ENCODE results near the gene SLC15A1.

The SLC15A1 gene

GRCh38 chr13:98782654-98783053 is 30.2 kb upstream of the SLC15A1 start:
- DNase-seq (ENCODE audit: low read depth, low spot score): no peak

GRCh38 chr13:98781905-98782304 is 29.4 kb upstream of the SLC15A1 start:
- no peak overlapping the region for H3K4me3 ChIP-seq (ENCODE audit: low read length)
- DNase-seq (ENCODE audit: low read depth, low spot score): no peak

More at GRCh38 chr13:98782654-98783053, 30.2 kb upstream of the SLC15A1 start:
- no peak overlapping the region for H3K4me3 ChIP-seq (ENCODE audit: low read length)

GRCh38 chr13:98781470-98781869 is 29.0 kb upstream of the SLC15A1 start:
- DNase-seq (ENCODE audit: low read depth, low spot score): no peak
- no peak overlapping the region for H3K4me3 ChIP-seq (ENCODE audit: low read length)

- no peak overlapping the region for H3K4me3 ChIP-seq (ENCODE audit: low read length)
- no peak for DNase-seq (ENCODE audit: low read depth, low spot score)
These were observed 28.6 kb upstream of the SLC15A1 start for GRCh38 chr13:98781045-98781444.

- H3K4me3 ChIP-seq (ENCODE audit: low read length): no peak overlapping the region
- no peak for DNase-seq (ENCODE audit: low read depth, low spot score)
These were observed 28.0 kb upstream of the SLC15A1 start for GRCh38 chr13:98780451-98780850.

GRCh38 chr13:98779695-98780094 is 27.2 kb upstream of the SLC15A1 start:
- DNase-seq (ENCODE audit: low read depth, low spot score): no peak
- H3K4me3 ChIP-seq (ENCODE audit: low read length): no peak overlapping the region

- DNase-seq (ENCODE audit: low read depth, low spot score): no peak
- no peak overlapping the region for H3K4me3 ChIP-seq (ENCODE audit: low read length)
These were observed 26.3 kb upstream of the SLC15A1 start for GRCh38 chr13:98778749-98779148.

GRCh38 chr13:98776644-98777043 is 24.2 kb upstream of the SLC15A1 start:
- no peak for DNase-seq (ENCODE audit: low read depth, low spot score)
- H3K4me3 ChIP-seq (ENCODE audit: low read length): no peak overlapping the region

- H3K4me3 ChIP-seq (ENCODE audit: low read length): no peak overlapping the region
- DNase-seq (ENCODE audit: low read depth, low spot score): no peak
These were observed 23.5 kb upstream of the SLC15A1 start for GRCh38 chr13:98775844-98776598.

GRCh38 chr13:98775386-98775785 is 22.9 kb upstream of the SLC15A1 start:
- H3K4me3 ChIP-seq (ENCODE audit: low read length): no peak overlapping the region

GRCh38 chr13:98774776-98775175 is 22.3 kb upstream of the SLC15A1 start:
- DNase-seq (ENCODE audit: low read depth, low spot score): no peak
- no peak overlapping the region for H3K4me3 ChIP-seq (ENCODE audit: low read length)

More at GRCh38 chr13:98775386-98775785, 22.9 kb upstream of the SLC15A1 start:
- DNase-seq (ENCODE audit: low read depth, low spot score): no peak

- DNase-seq (ENCODE audit: low read depth, low spot score): no peak
- H3K4me3 ChIP-seq (ENCODE audit: low read length): no peak overlapping the region
These were observed 21.4 kb upstream of the SLC15A1 start for GRCh38 chr13:98773921-98774320.

- no peak overlapping the region for H3K4me3 ChIP-seq (ENCODE audit: low read length)
- DNase-seq (ENCODE audit: low read depth, low spot score): no peak
These were observed 20.5 kb upstream of the SLC15A1 start for GRCh38 chr13:98772794-98773452.

GRCh38 chr13:98771838-98772611 is 19.6 kb upstream of the SLC15A1 start:
- DNase-seq (ENCODE audit: low read depth, low spot score): no peak

GRCh38 chr13:98769736-98770135 is 17.3 kb upstream of the SLC15A1 start:
- no peak overlapping the region for H3K4me3 ChIP-seq (ENCODE audit: low read length)
- no peak for DNase-seq (ENCODE audit: low read depth, low spot score)

More at GRCh38 chr13:98771838-98772611, 19.6 kb upstream of the SLC15A1 start:
- no peak overlapping the region for H3K4me3 ChIP-seq (ENCODE audit: low read length)

- no peak for DNase-seq (ENCODE audit: low read depth, low spot score)
- H3K4me3 ChIP-seq (ENCODE audit: low read length): no peak overlapping the region
These were observed 16.1 kb upstream of the SLC15A1 start for GRCh38 chr13:98768522-98768921.

- no peak for DNase-seq (ENCODE audit: low read depth, low spot score)
- no peak overlapping the region for H3K4me3 ChIP-seq (ENCODE audit: low read length)
These were observed 14.2 kb upstream of the SLC15A1 start for GRCh38 chr13:98766697-98767096.

GRCh38 chr13:98765996-98766519 is 13.6 kb upstream of the SLC15A1 start:
- H3K4me3 ChIP-seq (ENCODE audit: low read length): no peak overlapping the region
- no peak for DNase-seq (ENCODE audit: low read depth, low spot score)

GRCh38 chr13:98761986-98762616 is 9.6 kb upstream of the SLC15A1 start:
- DNase-seq (ENCODE audit: low read depth, low spot score): no peak
- H3K4me3 ChIP-seq (ENCODE audit: low read length): no peak overlapping the region
